ENCODE results near the gene CCDC13. TPM values are rescaled to one million over a fixed set of nuclear protein-coding genes. Genes with fewer than 3 reads are reported as not detected.

Gene CCDC13
- total RNA-seq, 1 donor from 2014 or later: not detected

- Histone ChIP-seq H3K4me3 (ENCODE audit: low read length in 3 of 3) (no peak overlapping the region), H3K27me3 (ENCODE audit: control insufficient read depth in 3 of 3, insufficient read depth in 3 of 3, low read length in 3 of 3) (no peaks in the 10 kb centered on the region), H3K9me3 (ENCODE audit: control insufficient read depth in 3 of 3, low read length in 3 of 3) (no peaks in the 10 kb centered on the region), H3K27ac (ENCODE audit: low read depth, low read length) (no peak overlapping the region), H3K4me1 (ENCODE audit: control insufficient read depth in 3 of 3, insufficient read depth in 3 of 3, low read length in 3 of 3) (peaks cover 7 to 16% (median 10%) of the 10 kb centered on the region in 3 donors), H3K9ac (ENCODE audit: low read depth in 1 of 3, low read length in 3 of 3) (no peak overlapping the region), H3K36me3 (ENCODE audit: control insufficient read depth in 3 of 3, insufficient read depth in 3 of 3, low read length in 3 of 3) (no peaks in the 10 kb centered on the region)
These were observed 34.9 kb upstream of the CCDC13 start for GRCh38 chr3:42807929-42808328.

DNA sequence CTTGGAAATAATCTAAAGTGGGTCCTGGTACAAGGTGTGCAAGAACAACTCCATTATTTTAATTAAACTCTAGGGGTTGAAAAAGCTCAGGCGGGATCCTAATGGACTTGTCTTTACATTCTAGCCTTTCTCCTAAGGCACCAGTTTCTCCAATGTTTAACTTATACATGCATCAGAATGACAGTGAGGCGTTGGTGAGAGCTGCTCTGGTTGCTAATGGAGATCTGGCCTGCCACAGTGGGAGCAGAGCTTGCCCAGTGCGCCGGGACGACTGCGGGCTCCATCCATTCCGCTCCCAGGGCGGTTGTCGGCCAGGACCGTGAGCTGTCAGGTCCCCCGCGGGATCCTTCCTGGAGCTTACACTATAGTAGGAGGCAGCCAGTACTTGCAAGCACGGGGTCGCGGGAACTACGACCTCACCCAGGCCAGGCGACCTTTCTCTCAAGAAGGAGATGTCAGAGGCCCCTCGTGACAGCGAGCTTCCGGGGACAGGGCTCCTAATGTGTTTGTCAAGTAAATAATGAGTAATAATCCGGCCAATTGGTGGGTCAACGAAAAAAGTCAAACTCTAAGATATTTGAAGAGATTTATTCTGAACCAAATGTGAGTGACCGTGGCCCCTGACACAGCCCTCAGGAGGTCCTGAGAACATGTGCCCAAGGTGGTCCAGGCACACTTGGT is 32.2 kb upstream of the CCDC13 start:
- no peak overlapping the region for H3K27ac ChIP-seq (ENCODE audit: low read depth, low read length)
- no peaks in the 10 kb centered on the region for H3K27me3 ChIP-seq (ENCODE audit: control insufficient read depth in 3 of 3, insufficient read depth in 3 of 3, low read length in 3 of 3)

GRCh38 chr3:42804831-42805132 is 31.7 kb upstream of the CCDC13 start:
- Histone ChIP-seq H3K4me1 (ENCODE audit: control insufficient read depth in 3 of 3, insufficient read depth in 3 of 3, low read length in 3 of 3) (peaks cover 19 to 27% (median 25%) of the 10 kb centered on the region in 3 donors), H3K4me3 (ENCODE audit: low read length in 3 of 3) (peak overlapping the region; percentile 85 to 96 (median 95)), H3K9ac (ENCODE audit: low read depth in 1 of 3, low read length in 3 of 3) (peak overlapping the region; percentile 66 to 93 (median 90)), H3K9me3 (ENCODE audit: control insufficient read depth in 3 of 3, low read length in 3 of 3) (no peaks in the 10 kb centered on the region), H3K27ac (ENCODE audit: low read depth, low read length) (peak overlapping the region; percentile 94), H3K36me3 (ENCODE audit: control insufficient read depth in 3 of 3, insufficient read depth in 3 of 3, low read length in 3 of 3) (no peaks in the 10 kb centered on the region), H3K27me3 (ENCODE audit: control insufficient read depth in 3 of 3, insufficient read depth in 3 of 3, low read length in 3 of 3) (no peaks in the 10 kb centered on the region)

More for the DNA sequence above, 32.2 kb upstream of the CCDC13 start:
- peaks cover 19 to 25% (median 24%) of the 10 kb centered on the region in 3 donors for H3K4me1 ChIP-seq (ENCODE audit: control insufficient read depth in 3 of 3, insufficient read depth in 3 of 3, low read length in 3 of 3)
- H3K4me3 ChIP-seq (ENCODE audit: low read length in 3 of 3): peak overlapping the region; percentile 85 to 96 (median 95)
- H3K9ac ChIP-seq (ENCODE audit: low read depth in 1 of 3, low read length in 3 of 3): peak overlapping the region; percentile 66 to 93 (median 90)
- no peaks in the 10 kb centered on the region for H3K9me3 ChIP-seq (ENCODE audit: control insufficient read depth in 3 of 3, low read length in 3 of 3)
- no peaks in the 10 kb centered on the region for H3K36me3 ChIP-seq (ENCODE audit: control insufficient read depth in 3 of 3, insufficient read depth in 3 of 3, low read length in 3 of 3)

DNA sequence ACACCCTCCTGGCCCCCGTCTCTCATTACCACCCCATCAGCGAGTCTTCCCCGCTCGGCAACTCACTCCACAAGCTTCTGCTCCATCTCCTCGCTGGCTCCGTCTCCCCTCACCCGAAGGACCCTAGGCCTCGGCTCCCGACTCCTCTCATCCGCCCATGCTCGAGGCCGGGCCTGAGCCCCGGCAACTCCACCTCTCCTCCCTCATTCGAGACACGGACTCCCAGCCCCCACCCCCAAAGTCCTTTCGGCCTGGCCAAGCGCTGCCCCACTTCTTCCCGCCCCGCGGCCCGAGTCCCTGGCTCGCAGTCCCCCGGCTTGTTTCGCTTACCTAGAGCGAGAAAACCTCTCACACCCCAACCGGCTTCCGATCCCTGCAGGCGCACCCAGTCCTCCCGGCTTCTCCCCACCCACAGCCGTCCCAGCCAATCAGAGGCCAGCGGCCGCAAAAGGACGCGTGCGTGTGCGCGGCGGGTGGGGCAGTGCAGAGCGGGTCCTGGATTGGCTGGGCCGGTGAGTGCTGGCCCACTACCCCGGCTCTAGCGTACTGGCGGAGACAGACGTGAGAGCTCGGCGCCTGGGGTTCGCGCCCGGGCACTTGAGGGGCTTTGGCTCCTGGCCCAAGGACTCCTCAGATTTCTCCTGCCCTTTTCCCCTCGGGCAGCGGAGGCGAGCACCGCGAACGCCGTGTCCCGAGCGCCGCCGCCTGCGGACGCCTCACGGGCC is 31.2 kb upstream of the CCDC13 start, which contains the start of gene HIGD1A:
Gene HIGD1A (minus strand): TSS at position 385 of the 725 bp plus-strand sequence. CDS start 10,237 bp downstream, outside the sequence.
- Histone ChIP-seq H3K27ac (ENCODE audit: low read depth, low read length) (peak within 1 kb of the TSS; percentile 94), H3K4me3 (ENCODE audit: low read length in 3 of 3) (peak within 1 kb of the TSS; percentile 85 to 96 (median 95)), H3K36me3 (ENCODE audit: control insufficient read depth in 3 of 3, insufficient read depth in 3 of 3, low read length in 3 of 3) (no peaks in the 10 kb centered on the region), H3K9me3 (ENCODE audit: control insufficient read depth in 3 of 3, low read length in 3 of 3) (no peaks in the 10 kb centered on the region), H3K27me3 (ENCODE audit: control insufficient read depth in 3 of 3, insufficient read depth in 3 of 3, low read length in 3 of 3) (no peaks in the 10 kb centered on the region), H3K4me1 (ENCODE audit: control insufficient read depth in 3 of 3, insufficient read depth in 3 of 3, low read length in 3 of 3) (peaks cover 21 to 32% (median 25%) of the 10 kb centered on the region in 3 donors), H3K9ac (ENCODE audit: low read depth in 1 of 3, low read length in 3 of 3) (peak within 1 kb of the TSS; percentile 88 to 93 (median 90))

GRCh38 chr3:42803414-42804105 is 30.5 kb upstream of the CCDC13 start:
- Histone ChIP-seq H3K27ac (ENCODE audit: low read depth, low read length) (peak overlapping the region; percentile 94), H3K27me3 (ENCODE audit: control insufficient read depth in 3 of 3, insufficient read depth in 3 of 3, low read length in 3 of 3) (no peaks in the 10 kb centered on the region), H3K4me1 (ENCODE audit: control insufficient read depth in 3 of 3, insufficient read depth in 3 of 3, low read length in 3 of 3) (peaks cover 22 to 33% (median 25%) of the 10 kb centered on the region in 3 donors), H3K4me3 (ENCODE audit: low read length in 3 of 3) (peak overlapping the region; percentile 85 to 96 (median 95)), H3K9ac (ENCODE audit: low read depth in 1 of 3, low read length in 3 of 3) (peak overlapping the region; percentile 88 to 93 (median 90)), H3K9me3 (ENCODE audit: control insufficient read depth in 3 of 3, low read length in 3 of 3) (no peaks in the 10 kb centered on the region), H3K36me3 (ENCODE audit: control insufficient read depth in 3 of 3, insufficient read depth in 3 of 3, low read length in 3 of 3) (no peaks in the 10 kb centered on the region)

- H3K9me3 ChIP-seq (ENCODE audit: control insufficient read depth in 3 of 3, low read length in 3 of 3): no peaks in the 10 kb centered on the region
- peak overlapping the region; percentile 94 for H3K27ac ChIP-seq (ENCODE audit: low read depth, low read length)
- peak overlapping the region; percentile 85 to 96 (median 95) for H3K4me3 ChIP-seq (ENCODE audit: low read length in 3 of 3)
- no peaks in the 10 kb centered on the region for H3K36me3 ChIP-seq (ENCODE audit: control insufficient read depth in 3 of 3, insufficient read depth in 3 of 3, low read length in 3 of 3)
- H3K27me3 ChIP-seq (ENCODE audit: control insufficient read depth in 3 of 3, insufficient read depth in 3 of 3, low read length in 3 of 3): no peaks in the 10 kb centered on the region
- H3K4me1 ChIP-seq (ENCODE audit: control insufficient read depth in 3 of 3, insufficient read depth in 3 of 3, low read length in 3 of 3): peaks cover 22 to 33% (median 25%) of the 10 kb centered on the region in 3 donors
- H3K9ac ChIP-seq (ENCODE audit: low read depth in 1 of 3, low read length in 3 of 3): peak overlapping the region; percentile 88 to 93 (median 90)
These were observed 29.9 kb upstream of the CCDC13 start for GRCh38 chr3:42802876-42803413.

DNA sequence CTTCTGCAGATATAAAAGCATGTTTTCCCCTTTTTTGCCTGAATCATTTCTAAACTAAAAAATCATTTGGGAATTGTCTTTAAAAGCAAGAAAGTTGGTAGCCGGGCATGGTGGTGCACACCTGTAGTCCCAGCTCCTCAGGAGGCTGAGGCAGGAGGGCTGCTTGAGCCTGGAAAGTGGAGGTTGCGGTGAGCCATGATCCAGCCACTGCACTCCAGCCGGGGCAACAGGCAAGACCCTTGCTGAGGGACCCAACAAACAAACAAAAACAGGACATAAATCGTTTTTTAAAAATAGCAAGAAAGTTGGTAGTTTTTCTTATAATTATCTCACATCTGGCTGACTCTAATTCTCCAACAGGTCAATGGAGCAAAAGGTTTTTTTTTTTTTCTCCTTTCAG is 28.7 kb upstream of the CCDC13 start:
- Histone ChIP-seq H3K4me3 (ENCODE audit: low read length in 3 of 3) (no peak overlapping the region), H3K27me3 (ENCODE audit: control insufficient read depth in 3 of 3, insufficient read depth in 3 of 3, low read length in 3 of 3) (no peaks in the 10 kb centered on the region), H3K9me3 (ENCODE audit: control insufficient read depth in 3 of 3, low read length in 3 of 3) (no peaks in the 10 kb centered on the region), H3K36me3 (ENCODE audit: control insufficient read depth in 3 of 3, insufficient read depth in 3 of 3, low read length in 3 of 3) (no peaks in the 10 kb centered on the region), H3K27ac (ENCODE audit: low read depth, low read length) (no peak overlapping the region), H3K9ac (ENCODE audit: low read depth in 1 of 3, low read length in 3 of 3) (peak overlapping the region in 1 of 3 donors; percentile 6), H3K4me1 (ENCODE audit: control insufficient read depth in 3 of 3, insufficient read depth in 3 of 3, low read length in 3 of 3) (peaks cover 22 to 33% (median 25%) of the 10 kb centered on the region in 3 donors)

- no peaks in the 10 kb centered on the region for H3K27me3 ChIP-seq (ENCODE audit: control insufficient read depth in 3 of 3, insufficient read depth in 3 of 3, low read length in 3 of 3)
- no peaks in the 10 kb centered on the region for H3K9me3 ChIP-seq (ENCODE audit: control insufficient read depth in 3 of 3, low read length in 3 of 3)
- H3K27ac ChIP-seq (ENCODE audit: low read depth, low read length): no peak overlapping the region
- no peaks in the 10 kb centered on the region for H3K36me3 ChIP-seq (ENCODE audit: control insufficient read depth in 3 of 3, insufficient read depth in 3 of 3, low read length in 3 of 3)
- no peak overlapping the region for H3K4me3 ChIP-seq (ENCODE audit: low read length in 3 of 3)
- no peak overlapping the region for H3K9ac ChIP-seq (ENCODE audit: low read depth in 1 of 3, low read length in 3 of 3)
- H3K4me1 ChIP-seq (ENCODE audit: control insufficient read depth in 3 of 3, insufficient read depth in 3 of 3, low read length in 3 of 3): peaks cover 22 to 33% (median 25%) of the 10 kb centered on the region in 3 donors
These were observed 28.1 kb upstream of the CCDC13 start for GRCh38 chr3:42801048-42801620.

- Histone ChIP-seq H3K9ac (ENCODE audit: low read depth in 1 of 3, low read length in 3 of 3) (no peak overlapping the region), H3K27me3 (ENCODE audit: control insufficient read depth in 3 of 3, insufficient read depth in 3 of 3, low read length in 3 of 3) (no peaks in the 10 kb centered on the region), H3K27ac (ENCODE audit: low read depth, low read length) (no peak overlapping the region), H3K4me1 (ENCODE audit: control insufficient read depth in 3 of 3, insufficient read depth in 3 of 3, low read length in 3 of 3) (peaks cover 23 to 30% (median 25%) of the 10 kb centered on the region in 3 donors), H3K36me3 (ENCODE audit: control insufficient read depth in 3 of 3, insufficient read depth in 3 of 3, low read length in 3 of 3) (no peaks in the 10 kb centered on the region), H3K4me3 (ENCODE audit: low read length in 3 of 3) (no peak overlapping the region), H3K9me3 (ENCODE audit: control insufficient read depth in 3 of 3, low read length in 3 of 3) (no peaks in the 10 kb centered on the region)
These were observed 27.2 kb upstream of the CCDC13 start for GRCh38 chr3:42800251-42800650.
